Stimulated activated CD8-positive, alpha-beta memory T cell treated with anti-CD3 and anti-CD28 coated beads, Interleukin-7, amount 100 ng/mL, for 1 hour (primary cell): ENCODE data around the gene GLI3.

Experiments used
- DNase-seq, 2 donors: peaks; one replicate each; pipeline ENCODE4 v3.0.0-alpha.2; 2020; ENCODE audit warnings: low read depth in 2 of 2

The GLI3 gene

DNA sequence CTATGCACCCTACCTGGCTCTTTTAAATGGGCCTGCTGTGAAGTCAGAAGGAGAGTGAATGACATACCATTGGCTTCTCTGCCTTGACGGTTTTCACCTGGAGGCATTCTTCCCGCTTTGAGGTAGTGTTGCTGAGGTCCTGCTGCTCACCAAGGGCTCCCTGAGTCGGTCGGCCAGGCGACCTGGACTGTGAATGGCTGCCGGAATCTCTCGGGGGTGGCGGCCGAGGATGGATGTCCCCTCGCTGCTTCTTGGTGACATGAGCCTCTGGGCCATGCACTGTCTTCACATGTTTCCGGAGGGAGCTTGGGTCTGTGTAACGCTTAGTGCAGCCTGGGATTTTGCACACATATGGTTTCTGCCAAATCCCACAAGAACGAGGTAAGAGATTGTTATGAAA, 264.7 kb downstream of the GLI3 start:
- no peak for DNase-seq

DNA sequence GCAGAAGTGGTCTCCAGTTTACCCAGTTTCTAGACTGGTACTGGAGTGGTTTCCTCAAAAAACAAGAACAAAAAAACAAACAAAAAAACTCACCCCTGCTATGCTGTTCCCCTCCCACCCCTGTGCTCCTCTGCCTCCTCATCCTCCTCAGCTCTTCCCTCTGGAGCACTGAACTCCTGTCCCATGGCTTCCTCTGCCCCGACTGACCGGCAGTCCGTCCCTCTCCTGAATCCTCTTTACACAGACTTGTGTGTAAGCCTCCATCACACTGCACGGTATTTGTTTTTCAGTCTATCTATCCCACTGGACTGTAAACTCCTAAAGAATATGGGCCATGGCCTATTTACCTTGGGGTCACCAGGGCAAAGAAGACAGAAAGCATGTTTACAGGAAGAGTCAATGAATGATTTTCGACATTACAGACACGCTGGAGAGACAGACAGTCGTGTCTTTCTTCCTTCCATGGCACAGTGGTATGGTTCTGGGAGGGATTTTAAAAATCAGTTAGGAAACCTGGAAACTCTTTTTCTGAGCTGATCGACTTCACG, 265.3 kb downstream of the GLI3 start:
- DNase-seq, result no peak

DNA sequence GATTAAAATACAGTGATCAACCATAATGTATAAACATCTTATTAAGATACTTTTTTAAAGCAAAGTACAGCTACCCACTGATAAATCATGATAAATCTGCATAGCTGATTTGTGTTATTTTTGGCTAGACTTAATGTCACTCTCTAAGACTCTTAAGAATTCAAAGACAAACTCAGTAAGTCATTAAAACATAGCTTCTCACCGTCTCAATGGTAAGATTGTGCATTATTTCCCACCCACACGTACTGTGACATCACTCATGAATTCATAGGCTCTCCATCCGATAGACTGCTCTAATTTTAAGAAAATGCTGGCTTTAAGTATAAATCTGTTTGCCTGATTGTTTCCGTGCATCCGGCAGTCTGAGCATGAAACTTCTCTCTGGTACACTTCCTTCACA, 266.1 kb downstream of the GLI3 start:
- no peak for DNase-seq

DNA sequence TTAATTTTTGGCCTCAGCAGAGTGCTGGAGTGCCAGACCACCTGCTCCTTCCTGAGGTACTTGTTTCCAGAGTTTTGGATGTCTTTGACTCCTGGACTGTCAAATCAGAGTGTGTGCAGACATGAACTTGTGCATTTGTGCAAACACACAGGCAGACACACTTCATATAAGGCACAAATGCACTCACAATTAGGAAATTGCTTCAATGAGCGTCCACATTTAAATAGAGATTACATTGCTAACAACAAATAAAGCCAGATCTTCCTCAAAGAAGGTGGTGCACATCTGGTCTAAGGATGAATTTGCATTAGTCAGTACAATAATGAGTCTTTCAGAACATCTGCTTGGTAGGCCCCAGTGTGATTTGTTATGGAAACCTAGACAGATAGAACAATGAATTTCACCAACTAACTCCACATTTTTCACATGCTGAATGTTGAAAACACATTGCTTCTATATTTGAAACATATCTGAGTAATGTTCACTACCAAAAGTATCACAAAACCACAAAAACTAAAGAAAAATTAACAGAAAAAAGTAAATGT, 267.4 kb downstream of the GLI3 start:
- no peak for DNase-seq

DNA sequence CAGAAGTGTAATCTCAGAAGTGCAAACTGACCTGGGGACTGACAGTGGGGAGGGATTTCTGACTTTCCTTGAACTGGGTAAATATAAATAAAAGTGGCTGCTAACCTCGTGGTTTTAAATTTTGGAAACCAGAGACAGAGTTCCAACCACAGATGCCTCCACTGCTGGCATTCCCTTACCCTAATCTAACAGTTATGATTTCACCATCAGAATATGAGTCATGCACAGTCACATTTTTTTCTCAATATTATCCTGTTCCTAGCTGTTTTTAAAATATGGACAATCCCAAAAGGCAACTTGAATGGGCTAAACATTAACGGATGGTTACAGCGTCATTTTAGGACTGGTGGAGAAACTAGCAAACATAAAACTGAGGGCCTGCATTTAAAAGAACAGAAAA, 269.9 kb downstream of the GLI3 start:
- no peak for DNase-seq

DNA sequence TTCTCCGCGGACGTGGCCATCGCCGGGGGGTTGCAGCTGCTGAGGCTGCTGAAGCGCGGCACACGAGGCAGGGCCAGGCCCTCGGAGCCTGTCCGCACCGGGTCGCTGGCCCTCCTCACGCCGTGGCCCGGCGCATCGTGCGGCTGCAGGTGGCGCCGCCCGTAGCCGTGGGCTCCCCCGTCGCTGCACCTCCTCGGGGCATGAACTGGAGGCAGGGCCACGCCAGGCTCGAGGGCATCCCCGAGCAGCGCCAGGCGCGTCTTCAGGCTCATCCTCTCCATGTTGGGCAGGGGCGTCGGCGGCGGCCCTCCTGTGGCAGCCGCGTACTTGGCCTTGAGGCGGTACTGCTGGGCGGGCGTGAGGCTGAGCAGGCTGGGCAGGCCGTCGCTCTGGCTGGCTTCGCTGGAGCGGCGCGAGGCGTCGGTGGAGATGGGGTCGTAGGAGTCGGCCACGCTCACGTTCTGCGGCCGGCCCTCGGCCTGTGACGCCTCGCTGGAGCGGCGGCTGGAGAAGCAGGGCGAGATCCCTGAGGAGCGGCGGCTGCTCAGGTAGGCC, 271.0 kb downstream of the GLI3 start:
- no peak for DNase-seq

DNA sequence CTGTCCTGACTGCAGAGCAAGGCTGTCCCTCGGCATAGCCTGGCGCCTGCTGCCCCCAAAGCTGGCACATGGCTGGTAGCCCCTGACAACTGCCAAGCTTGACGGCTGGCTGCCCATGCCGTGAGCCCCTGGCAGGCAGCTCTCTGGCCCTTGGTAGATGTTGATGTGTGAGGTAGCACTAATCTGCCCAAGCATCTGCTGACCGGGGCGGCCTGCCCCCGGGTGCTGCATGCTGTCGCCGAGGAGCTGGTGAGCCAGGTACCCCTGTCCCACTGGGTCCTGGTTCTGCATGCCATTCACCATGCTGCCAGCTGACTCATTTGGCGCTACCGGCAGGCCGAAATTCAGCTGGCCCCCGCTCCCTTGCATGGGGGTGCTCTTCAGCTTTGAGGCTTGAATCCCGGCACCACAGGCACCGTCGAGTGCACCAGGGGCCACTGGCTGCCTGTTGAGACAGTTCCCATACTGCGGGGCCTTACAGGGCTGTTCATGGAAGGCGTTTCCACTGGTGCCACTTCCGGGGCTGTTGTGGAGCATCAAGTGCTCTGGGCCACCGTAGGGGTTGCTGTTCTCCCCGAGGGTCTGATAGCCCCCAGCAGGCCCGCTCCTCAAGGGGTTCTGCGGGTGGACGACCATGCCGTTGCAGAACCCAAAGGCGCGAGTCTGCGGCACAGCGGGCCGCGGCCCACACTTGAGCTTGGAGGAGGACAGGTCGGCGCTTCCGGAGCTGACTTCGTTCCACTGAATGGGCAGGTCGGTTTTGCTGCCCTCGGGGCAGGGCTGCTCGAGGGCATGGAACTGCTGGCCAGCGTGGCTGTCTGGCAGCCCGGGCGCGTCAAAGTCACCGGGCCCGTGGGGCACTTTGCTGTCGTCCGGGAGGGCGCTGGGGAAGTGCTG, 271.9 kb downstream of the GLI3 start:
- no peak for DNase-seq

DNA sequence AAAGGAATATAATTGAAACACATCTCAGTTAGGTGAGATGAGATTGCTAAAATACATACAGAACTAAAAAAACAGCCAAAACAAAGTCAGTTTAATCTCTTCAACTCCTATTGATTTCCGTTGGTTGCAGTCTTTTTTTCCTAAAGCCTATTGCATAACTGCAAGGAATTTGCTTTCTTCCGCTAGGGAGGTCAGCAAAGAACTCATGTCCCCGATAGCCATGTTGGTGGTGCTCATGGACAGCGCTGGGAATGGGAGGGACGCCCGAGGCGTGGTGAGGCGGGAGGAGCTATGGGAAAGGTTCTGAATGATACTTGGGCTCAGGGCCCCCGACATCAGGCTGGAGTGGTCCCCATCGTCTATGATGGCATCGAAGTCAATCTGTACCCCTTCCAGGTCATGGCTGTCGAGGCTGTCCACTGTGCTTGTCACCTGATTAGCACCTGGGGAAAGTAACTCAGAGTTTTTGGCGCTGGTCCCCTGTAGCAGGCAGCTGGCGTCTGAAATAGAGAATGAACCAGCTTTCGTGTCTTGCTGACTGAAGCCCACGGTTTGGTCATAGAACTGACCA, 272.7 kb downstream of the GLI3 start:
- no peak for DNase-seq

DNA sequence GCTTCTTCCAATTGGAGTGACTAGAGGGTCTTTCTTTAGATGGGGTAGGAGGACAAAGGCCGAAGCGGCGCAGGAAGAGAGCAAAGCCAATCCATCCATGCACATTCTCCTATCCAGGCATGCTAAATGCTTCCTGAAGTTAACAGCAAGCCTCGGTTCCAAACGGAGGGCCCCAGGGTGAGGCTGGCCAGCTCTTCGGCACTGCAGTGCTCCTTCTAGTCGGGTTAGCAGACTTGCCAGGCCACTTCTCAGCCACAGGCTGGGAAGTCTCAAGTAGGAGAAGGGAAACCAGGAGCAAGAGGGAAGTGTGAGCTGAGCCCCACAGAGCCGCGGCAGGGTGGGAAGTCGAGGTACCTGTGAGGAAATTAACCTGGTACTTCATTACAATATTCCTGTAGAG, 280.3 kb downstream of the GLI3 start:
- no peak for DNase-seq

DNA sequence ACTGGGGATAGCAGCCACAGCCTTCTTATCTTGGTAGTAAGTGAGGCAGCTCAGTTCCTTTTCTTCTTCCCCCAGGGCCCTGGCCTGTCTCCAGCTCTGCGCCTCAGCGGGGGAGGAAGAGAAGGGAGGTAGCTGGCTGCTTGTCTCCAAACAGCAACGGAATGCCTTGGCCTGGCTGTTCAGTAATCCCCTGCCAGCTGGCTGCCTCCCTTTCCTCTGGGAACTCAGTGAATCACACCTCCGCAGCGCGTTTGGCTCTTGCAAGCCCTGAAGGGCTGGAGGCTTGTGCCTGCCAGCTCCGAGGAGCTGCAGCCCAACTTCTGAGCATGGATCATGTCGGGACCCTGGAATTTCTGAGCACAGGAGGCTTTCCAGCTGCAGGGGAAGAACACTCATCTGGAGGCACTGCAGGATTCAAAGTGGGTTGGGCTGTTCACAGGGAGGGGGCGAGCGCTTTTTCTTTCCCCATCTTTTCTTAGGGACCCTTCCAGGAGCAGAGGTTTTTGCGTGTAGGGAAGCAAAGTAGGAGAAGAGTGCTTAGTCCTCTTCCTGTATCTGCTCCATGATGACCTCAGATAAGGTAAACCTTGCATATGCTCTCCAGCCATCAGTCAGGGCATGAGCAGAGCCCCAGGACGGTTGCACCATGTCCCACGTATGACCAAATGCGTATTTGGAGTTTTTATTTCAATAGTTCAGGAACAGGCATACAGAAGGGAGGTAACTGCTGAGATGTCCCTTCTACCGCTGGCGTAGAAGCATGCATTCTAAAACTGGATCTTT, 280.9 kb downstream of the GLI3 start:
- no peak for DNase-seq

DNA sequence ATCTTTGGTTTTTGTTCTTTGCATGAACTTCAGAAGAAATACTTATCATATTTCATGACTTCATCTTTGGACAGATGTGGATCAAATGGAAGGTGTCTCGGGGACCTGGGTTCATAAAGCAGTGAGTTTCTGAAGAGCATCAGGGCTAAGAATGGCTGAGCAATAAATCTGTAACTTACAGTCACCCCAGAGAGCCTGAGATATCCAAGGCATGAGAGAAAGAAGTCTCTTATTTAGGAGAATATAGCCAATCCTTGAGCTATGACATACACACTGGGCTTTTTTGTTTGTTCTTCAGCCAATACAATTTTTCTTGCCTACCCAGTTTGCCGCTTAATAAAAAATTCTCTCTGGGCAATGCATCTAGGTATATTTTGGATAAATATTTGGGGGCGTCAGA, 281.6 kb downstream of the GLI3 start:
- no peak for DNase-seq

DNA sequence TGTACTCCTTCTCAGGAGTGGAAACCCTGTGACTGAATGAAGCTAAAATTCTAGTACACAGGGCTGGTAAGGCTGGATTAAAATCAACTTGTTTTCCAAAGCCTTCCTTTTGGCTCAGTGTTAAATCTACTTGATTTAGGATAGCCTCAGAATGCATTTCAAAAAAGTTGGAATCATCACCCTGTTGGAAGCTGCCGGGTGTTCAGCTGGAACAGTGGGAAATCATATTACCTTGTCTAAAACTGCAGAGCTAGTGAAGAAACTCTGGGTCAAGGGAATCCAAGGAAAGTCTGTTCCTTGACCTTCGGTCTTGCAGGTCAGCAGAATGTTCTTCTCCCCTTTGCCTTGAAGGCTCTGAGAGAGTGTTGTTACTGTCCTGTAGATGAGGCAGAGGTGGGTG, 282.0 kb downstream of the GLI3 start:
- no peak for DNase-seq

DNA sequence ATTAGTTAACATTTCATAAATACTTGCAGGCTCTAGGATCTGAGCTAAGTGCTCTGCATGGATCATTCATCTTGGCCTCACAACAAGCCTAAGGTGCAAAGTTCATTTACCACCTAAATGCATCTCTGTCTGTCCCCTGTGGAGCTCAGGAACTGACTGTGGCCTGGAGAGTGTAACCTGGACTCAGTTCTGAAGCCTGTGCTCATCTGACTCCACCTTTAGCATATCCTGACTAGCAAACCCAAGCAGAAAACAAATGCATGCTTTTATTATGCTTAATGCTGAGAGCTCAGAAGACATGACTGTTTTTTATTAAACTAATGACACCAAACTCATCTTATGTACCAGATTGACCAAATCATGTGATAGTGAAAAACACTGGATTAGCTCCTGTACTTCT, 288.5 kb downstream of the GLI3 start:
- no peak for DNase-seq

DNA sequence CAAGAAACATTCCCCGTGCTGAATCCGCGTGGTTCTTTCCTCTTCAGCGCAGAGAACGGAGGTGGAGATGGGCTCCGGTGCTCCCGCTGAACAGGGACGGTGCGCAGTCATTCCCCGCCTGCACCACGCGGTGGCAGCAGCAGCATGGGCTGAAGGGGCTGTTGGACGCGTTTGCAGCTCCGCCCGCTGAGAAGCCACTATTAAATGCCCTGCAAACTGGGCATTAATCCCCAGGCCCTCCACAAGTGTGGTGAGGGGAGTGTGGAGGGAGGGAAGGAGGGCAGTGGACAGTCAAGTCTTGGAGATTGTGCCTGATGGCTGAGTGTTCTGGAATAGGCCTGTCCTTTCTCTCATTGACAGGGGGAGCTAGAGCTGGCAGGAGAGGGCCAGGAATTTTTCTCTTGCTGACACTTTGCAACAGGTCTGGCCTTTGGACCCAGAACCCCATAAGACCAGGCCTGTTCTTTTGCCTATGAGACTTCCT, 293.9 kb downstream of the GLI3 start:
- peak; percentile 16 to 27 for DNase-seq

DNA sequence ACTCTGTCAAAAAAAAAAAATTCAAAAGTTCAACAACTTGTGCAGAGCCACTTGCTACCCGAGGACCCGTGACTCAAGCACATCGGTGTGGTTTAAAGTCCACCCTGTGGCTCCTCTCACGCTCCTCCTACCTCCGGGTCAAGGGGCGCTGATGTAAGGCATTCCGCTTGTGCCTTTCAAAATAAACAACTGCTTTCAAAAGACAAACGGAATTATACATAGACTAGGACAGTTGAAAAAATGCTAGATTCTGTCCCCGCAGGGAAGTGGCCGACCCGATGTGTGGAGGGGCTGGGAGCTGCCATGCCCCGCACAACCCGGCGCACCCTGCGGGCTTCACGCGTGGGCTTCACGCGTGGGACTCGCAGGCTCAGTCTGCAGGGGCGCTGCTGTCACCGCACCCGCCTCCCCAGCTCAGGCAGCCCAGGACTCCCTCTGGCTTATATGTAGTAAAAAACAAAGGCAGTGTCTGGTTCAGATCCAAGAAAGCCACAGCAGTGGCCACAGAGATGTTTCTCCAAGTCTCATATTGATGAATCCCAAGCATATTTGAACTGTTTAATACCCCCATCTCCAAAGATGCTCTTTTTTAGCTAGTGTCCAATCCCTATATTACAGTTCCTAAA, 294.4 kb downstream of the GLI3 start:
- no peak for DNase-seq

DNA sequence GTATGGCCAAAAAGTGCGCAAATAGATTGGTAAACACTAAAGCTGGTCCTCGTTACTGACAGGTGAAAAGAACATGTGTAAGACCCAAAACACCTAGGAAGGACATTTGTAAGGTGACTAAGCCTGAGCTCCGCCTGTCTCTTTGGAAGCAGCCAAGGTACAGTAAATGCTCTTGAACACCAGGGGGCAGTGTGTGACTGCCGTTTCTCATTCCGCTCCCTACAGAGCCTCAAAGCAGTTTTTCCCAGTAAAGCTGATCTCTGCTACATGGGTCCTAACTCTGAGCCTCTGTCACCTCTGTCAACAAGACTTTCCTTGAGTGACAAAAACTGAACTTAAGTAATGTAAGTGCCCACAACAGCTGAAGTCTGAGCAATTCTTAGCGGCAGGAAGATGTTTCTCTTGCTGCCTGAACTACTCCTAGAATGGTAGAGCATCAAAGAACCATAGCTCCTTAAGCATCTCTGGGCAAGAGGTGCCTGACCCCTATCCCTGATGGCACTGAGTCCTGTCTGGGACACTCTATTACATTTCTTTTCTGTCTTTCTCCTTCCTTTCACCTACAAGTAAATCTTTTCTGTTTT, 296.2 kb downstream of the GLI3 start:
- DNase-seq, result peak; percentile 7 to 14

DNA sequence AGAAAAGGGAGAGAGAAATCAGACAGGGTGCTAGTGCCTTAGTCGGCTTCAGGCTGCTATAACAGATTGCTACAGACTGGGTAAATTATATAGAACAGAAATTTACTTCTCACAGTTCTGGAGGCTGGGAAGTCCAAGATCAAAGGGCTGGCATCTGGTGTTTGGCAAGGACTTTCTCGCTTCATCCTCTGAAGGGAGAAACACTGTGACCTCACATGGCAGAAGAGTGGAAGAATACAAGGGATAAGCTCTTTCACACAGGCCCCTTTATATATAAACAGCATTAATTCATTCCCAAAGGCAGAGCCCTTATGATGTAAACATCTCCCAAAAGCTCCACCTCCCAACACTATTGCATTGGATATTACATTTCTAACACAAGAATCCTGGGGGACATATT, 298.6 kb downstream of the GLI3 start:
- no peak for DNase-seq

DNA sequence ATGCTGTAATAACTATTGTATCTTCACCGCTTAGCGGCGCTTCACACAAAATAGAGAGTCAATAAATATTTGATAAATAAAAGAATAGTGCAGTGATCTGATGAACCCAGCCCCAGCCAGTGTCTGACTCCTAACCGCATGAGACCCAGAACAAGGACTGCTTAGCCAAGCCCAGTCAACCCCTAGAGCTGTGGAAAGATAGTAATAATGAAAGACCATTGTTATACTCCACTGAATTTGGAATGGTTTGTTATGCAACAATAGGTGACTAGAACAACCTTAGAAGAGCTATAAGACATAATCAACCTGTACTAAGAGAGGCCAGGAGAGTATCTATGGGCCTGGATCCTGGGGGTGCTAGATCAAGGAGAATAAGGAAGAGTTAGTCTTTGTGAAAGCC, 303.6 kb downstream of the GLI3 start:
- no peak for DNase-seq

DNA sequence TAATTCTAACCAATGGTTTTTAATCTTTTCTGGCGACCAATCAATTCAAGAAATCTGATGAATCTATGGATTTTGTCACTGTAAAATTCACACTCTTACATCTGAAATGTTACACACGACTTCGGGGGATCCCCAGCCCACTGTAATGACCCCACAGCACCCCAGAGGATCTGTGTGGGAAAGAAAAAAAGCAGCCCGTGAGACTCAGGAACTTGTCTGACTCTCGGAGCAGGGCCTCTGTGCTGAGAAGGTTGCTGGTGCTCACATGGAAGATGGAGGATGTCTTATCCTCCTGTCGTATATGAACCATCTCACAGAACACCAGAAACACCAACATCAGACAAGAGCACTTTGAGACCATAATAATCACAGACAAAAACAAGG, 305.8 kb downstream of the GLI3 start:
- no peak for DNase-seq

DNA sequence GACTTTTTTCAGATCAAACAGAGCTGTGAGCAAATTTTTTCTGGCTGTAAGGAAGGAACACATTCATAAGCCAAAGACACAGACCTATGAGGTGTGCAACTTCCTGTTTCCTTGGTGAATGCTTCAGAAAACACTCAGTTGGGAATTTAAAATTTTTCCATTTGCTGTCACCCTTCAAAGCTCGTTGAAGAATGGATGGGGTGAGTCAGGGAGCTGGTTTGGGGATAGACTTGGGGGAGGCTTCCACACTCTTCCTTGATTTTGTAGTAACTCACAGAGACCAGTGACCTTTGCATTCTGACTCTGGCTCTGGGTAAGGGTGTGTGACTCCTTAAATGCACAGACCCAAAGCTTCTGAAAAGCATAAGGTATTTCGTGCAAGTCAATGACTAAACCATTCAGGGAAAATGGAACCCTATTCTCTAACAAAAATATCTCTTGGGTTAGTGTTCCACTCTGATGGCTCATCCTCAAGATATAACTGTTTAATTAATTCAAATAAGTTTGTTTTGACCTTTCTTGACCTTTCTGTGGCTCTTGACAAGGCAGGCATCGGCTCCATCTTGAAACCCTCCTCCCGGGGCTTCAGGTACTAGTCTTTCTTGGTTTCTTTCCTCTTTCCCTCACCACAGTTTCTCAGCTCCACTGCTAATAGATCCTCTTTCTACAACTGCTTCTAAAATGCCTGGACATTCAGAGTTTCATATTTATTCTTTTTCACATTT, 306.3 kb downstream of the GLI3 start:
- DNase-seq, result no peak
